HG03159 (cell line): ENCODE measurements around the gene MYO10.
"Not testable (repeated sequence)": the region's sequence is repeated elsewhere in the genome, so short reads cannot be mapped to it uniquely, and the experiment has no call there.

ENCODE experiments used
- ATAC-seq: cut with Tn5 transposase; IDR thresholded peaks from one replicate; pipeline ENCODE4 v1.9.1; 2021; ENCODE audit warnings: mild to moderate bottlenecking, moderate library complexity; ENCODE audit not compliant: unreplicated experiment

The MYO10 gene

DNA sequence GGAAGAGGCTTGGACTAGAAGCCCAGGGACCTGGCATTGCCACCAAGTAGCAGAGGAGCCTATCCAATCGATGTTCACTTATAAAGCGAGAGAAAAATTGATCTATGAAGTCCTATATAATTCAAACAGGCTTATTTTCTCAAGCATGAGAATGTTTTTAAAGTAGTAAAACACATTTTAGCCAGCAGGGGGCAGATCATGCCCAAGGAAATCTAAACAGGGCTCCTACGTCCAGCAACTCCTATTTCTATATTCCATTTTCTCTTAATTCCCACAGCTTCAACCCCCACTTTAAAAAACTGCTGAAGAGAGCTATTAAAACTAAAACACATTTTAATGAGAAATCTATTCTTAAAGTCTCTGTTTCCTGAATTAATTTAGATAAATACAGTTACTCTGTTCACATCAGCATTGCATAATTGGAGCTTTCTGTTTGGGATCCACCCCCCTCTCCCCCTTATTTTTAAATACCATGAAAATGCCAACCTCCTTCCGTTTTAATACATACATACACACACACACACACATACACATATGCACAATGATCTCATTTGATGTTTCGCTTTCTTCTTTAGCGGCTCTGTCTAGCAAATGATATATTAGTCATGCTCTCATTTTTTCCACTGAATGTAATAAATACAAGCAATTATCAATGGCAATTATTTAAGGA lies 144.9 kb downstream of the MYO10 start:
- peak; percentile 65 for ATAC-seq

DNA sequence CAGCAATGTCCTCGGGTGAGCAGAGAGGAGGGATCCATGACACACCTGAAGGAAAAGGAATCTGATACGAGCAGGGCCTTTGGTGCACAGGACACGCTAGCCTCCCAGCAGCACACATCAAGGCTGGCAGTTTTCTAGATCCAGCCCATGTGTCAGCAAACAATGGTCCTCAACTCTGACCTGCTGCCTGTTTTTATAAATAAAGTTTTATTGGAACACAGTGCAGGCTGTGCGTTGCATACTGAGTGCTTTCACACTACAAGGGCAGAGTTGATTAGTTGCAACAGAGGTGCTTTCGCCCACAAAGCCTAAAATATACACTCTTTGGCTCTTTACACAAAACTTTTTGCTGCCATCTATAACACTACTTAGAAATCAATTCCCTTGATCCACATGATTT lies 147.1 kb downstream of the MYO10 start:
- no peak for ATAC-seq

DNA sequence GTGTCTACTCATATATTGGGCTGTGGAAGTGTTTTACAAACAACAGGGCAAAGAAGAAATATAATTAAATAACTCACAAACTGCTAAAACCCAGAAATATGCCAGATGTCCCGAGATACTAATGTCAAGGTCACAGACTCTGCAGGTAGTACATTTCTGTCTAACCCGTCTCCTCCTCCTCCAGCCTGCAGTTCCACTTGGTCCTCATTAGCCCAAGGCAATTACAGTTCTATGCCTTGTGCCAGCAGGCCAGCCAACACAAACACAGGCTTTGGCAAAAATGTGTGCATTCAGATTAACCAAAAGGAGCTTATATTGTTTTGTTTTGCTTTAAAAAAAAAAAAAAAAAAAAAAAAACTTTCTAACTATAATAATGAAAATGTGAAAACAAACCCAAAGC lies 148.8 kb downstream of the MYO10 start:
- ATAC-seq: no peak

DNA sequence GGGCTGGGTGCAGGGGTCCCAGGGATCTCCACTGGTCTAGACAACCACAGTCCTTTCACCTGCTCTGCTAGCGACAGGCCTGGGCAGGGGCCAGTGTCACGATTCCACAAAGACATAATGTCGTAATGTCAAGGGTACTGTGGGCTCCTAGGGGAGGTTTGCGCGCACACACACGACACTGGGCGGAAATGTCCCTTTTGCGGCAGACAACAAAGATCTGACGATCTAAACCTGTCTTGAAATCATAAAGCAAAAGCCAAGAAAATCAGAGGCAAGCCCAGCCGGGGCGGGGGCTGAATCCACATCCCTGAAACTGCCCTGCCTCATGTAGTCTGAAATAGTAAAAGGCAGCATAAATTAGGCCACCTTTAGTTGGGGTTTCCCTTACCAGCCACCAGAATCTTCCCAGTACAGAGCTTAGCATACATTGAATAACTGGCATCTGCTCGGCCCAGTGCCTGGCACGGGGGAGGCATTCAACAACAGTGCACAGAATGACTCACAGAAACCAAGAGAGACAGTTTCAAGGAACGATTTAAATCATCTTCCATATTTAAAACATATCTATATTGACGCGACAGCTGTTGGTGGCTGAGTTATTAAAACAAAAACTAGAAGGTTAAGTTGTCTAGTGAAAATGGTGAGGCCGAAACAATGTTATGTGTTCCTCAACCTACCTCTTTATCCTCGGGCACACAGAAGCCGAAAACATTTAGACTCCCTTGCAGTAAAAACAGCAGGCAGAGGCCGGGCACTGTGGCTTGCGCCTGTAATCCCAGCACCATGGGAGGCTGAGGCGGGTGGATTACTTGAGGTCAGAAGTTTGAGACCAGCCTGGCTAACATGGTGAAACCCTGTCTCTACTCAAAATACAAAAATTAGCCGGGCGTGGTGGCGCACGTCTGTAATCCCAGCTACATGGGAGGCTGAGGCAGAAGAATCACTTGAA lies 151.0 kb downstream of the MYO10 start:
- peak; percentile 88 for ATAC-seq

DNA sequence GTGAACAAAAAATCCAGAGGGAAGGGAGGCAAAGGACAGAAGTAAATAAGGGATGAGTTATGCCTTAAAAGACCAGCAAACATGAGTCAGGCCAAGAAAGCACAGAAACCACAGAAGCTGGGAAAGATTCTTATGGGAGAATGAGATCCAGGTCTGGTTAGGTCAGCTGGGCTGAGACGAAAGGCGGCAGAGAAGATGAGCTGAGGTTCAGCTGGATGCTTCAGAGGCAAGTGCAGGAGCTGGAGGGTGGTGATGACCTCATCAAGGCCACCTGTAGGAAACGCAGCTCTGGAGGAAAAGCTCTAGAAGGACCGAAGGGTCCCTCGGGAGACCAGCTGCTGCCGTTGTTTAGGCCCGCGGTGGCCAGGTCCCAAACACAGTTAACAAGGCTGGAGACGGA lies 152.0 kb downstream of the MYO10 start:
- no peak for ATAC-seq

DNA sequence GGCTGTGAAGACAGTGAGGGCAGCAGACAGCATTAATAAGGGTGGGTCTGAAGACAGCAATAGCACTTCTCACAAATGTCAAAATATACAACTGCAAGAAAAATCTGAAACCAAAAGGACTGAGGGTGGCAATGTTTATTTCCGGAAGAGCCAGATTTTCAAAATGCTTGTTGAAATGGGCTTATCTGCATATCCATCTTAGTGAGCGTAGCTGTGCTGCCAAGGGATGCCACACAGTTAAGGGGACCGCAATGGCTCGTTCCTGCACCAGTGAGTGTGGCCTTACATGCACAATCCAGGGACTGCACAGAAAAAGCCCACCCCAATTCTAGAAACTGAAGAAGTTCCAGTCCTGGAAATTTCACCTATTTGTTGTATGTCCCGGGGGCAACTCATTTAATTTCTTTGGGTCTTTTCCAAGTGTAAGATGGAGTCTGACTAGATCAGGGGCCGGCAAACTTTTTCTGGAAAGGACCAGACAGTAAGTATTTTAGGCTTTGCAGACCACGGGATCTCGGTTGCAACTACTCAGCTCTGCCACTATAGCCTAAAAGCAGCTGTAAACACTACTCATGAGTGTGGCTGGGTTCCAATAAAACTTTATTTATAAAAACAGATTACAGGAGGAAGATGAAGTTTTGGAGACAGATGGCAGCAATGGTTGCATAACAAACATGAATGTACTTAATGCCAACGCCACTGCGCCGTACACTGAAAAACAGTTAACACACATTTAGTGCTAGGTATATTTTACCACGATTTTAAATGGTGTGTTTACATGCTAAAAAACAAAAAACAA lies 154.1 kb downstream of the MYO10 start:
- no peak for ATAC-seq

DNA sequence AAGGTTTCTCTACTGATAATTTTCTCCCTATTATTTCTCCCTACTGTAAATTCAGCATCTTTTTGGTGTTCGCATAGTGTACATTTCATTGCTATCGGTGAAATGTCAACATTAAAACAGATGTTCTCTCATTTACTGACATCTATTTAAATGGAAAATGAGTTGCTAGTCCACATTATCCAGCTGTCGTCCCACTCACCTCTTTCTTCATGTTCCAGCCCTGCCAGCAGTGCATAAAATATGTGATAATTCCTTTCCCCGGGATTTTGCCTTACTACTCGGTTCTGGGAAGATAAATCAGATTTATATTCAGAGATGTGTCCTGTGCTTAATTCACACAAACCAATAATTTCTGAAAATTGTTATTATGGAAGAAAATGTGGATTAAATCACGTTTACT lies 155.8 kb downstream of the MYO10 start:
- no peak for ATAC-seq

DNA sequence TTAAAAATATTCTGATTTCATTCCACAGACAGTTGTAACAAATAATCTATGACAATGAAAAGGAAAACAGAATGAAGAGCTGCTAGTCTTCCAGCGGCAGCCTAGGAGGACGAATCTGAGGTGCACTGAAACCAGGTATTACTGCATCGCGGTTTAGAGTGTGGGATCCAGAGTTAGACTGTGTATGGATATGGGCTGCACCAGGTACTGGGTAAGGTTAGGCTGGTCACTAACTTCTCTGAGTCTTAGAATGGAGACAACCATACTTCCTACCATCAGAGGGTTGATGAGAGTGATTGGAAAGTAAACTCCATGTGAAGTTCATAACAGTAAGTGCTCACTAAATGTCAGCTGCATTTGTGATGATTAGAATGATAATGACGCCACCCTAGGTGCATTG lies 158.7 kb downstream of the MYO10 start:
- ATAC-seq: no peak

DNA sequence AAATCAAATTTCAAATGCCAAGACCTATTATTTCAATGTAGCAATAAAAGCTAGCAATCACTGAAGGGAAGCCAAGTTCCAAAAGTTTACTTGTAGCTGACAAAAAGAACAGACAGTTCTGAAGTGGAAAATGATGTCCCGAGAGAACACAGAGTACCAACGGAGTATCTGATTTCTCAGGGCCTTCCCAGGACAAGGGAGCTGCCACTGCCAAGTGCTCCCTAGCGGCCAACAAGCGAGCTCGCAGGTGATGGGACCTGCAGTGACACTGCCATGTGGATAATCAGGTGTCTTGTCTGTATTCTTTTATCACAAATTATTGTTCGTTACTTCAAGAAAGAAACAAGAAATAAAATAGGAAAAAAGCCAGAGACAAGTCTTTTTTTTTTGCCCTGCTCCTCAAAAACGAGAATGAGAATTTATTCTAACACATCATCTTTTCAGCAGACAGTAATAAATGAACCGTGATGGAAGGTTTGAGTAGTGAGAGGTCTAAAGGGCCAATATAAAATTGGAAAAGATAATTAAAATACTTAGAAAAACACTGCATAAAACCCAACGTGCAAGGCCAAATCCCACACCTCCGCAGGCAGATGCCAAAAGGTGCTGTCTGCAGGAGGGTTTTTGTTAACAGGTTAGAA lies 159.4 kb downstream of the MYO10 start:
- ATAC-seq: no peak

DNA sequence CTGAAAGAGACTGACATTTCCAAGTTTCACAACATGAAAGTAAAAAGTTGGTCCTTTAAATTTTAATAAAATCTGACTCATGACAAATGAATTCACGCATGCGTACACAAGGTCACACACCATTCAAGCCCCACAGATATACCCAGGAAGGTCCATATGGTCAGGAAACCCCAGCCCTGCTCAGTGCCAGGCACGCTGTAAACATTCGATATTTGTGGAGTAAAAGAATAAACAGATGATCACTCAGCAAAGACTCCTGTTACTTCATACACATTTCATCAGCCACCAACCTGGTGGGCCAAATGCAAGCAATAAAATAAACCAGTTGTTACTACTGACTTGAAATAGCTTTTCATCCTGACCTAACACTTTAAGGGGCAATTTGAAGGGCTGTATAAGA lies 161.3 kb downstream of the MYO10 start:
- ATAC-seq: no peak

DNA sequence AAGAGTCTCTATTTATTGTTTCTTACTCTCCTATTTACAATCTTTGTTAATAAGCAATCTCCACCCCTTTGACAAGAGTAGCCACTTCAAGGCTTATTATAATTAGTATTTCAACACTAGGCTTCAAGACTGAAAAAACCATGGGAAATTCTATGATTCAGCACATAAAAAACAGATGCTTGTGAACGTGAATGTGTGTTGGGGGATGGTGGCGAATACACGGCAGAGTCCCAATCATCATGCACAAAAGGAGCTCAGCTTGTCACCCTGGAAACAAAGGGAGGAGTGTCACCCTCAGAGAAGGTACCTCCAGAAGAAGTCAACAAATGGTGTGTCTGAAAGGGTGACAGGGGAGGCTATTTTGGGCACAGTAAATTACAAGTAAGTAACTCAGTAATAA lies 162.1 kb downstream of the MYO10 start:
- no peak for ATAC-seq

DNA sequence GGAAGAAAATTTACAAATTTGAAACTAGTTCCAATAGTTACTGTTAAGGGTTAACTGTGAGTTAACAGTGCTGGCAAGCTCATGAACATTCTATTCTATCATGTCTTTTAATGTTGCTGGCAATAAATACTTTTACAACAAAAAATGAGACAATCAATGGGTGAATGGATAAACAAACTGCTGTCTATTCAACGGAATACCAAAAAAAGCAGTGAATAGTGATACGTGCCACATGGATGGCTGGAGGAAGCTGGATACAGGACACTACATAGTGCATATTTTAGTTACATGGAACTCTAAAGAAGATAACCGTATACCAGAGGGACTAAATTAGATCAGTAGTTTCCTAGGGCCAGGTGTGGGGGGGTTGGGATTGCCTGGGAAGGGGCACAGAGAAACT lies 163.5 kb downstream of the MYO10 start:
- no peak for ATAC-seq

DNA sequence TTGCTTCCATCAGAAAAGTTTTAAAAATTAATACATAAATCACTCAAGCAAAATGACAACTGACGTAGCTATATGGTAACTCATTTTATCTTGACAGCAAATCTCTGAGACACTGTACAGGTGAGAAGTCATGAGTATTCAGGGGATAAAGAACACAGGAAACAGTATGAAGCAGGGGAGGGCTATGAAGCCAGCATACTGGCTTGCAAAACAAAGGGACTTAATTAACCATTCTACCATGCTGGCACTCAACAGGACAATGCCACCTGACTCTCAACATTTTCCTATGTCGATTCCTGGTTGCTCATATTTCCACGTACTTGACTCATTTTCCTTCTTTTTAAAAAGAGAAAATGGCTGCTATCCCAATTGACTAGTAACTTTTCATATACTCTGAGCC lies 167.9 kb downstream of the MYO10 start:
- no peak for ATAC-seq

DNA sequence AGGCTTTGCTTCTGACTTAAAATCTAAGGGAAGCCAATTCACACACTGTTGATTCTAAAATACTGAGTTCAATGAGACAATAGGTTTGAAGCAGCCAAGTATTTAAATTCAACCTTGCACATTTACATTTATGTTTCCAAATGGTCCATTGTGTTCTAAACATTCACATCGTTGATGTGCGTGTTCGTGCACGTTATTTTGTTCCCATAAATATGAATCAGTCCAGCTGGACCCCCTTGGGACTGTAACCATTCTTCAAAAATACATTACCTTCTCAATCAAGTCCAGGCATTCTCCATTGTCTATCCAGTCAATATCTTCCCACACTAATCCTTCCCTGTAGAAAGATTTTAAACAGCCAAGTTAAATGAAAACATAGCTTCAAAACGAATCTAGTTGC lies 172.9 kb downstream of the MYO10 start:
- no peak for ATAC-seq

DNA sequence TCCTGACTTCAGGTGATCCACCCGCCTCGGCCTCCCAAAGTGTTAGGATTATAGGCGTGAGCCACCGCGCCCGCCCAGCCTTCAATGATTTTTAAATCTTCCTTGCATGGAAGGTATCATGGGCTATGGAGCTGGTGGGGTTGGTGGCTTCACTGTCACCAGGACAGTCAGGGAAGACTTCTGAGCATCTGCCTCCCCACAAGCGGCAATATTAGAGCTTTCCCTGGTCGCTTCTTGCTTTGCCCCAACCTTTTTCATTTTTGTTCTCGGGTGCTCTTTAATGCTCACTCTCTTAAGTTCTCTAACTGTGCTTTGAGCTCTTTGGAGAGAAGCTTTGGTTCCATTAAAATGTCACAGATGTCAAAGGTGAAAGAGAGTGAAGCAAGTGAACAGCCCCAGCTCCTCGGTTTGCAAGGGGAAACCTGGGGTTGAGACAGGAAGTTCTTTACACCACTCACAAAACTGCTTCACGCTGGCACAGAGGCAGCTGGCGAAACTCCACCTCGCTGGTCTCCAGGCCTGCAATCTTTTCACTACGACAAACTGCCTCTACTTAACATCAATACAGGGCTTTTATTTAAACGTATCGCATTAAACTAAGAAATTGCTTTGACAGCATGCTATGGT lies 176.8 kb downstream of the MYO10 start:
- ATAC-seq: peak; percentile 61

DNA sequence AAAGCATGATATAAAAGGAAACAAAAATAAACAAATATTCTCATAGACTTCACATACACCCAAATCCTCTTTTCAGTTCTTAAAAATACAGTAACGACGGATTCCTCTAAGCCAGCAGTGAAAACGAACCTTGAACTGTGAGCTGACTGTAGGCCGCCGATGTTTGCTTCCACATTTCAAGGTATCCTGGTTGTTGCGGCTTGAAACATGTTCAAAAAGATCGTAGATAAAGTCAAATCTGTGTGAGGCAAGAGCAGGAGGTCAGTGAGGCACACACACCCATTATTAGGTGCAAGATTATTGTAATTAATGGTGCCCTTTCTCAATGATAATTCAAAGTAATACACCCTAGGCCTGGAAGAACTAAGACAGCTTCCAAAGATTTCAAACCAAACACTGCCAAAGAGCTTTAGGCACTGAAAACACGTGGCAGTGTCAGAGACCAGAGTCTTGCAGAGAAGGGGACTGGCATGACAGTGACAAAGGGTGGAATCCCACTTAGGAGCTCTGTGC lies 178.0 kb downstream of the MYO10 start:
- ATAC-seq: no peak

DNA sequence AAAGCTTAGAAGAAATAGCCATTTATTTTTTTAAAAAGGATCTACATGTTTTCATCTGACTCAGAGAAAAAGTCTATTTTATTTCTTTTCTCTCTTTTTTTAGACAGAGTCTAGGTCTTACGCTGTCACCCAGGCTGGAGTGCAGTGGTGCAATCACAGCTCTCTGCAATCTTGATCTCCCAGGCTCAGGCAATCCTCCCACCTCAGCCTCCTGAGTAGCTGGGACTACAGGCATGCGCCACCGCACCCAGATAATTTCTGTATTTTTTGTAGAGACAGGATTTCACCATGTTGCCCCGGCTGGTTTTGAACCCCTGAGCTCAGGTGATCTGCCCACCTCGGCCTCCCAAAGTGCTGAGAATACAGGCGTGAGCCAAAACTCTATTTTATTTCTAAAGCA lies 178.5 kb downstream of the MYO10 start:
- not testable (repeated sequence) for ATAC-seq

DNA sequence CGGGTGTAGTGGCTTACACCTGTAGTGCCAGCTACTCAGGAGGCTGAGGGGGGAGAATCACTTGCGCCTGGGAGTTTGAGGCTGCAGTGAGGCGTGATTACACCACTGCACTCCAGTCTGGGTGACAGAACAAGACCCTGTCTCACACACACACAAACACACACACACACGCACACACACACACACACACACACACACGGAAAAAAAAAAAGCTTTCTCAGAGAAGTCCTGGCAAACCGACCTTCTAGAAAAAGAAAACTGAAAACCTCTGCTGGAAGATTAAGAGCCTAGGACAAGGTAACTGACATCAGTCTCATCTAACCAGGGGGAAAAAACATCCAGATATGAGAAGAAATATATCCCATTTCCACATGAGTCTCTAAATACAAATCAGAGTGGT lies 178.9 kb downstream of the MYO10 start:
- ATAC-seq: no peak

DNA sequence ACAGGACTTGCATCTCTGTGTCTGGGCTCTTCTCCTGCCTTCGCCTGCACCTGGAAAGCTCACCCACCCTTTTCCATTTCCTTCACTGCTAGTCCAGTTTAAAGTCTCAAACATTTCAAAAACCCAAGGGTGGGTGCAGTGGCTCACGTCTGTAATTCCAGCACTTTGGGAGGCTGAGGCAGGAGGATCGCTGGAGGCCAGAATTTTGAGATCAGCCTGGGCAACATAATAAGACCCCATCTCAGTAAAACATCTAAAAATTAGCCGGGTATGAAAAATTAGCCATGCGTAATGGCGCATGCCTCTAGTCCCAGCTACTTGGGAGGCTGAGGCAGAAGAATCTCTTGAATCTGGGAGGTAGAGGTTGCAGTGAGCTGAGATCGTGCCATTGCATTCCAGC lies 179.4 kb downstream of the MYO10 start:
- ATAC-seq: no peak

DNA sequence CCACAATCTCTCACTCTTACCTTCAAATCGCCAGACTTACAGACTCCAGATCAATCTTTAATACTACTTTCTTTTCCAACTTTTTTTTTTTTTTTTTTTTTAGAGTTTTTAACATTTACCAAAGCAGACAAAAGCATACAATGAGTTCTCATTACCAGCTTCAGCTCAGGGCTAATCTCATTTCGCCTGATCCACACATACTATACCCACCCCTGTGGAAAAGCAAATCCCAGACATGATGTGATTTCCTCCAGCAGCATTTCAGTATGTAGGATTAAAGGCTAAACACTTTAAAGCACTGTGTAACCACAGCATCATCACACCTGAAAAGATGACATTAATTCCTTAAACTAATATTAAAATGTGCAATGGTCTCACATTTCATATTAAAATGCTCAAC lies 180.4 kb downstream of the MYO10 start:
- ATAC-seq: no peak
